ENCODE data around the gene EFEMP2.
"Not testable (repeated sequence)": the region's sequence is repeated elsewhere in the genome, so short reads cannot be mapped to it uniquely, and the experiment has no call there.

The EFEMP2 gene

GRCh38 chr11:65892661-65893317 lies 20.2 kb upstream of the EFEMP2 start:
- no peaks in the 10 kb centered on the region for H3K9me3 Mint-ChIP-seq
- DNase-seq, result no peak
- ATAC-seq, result no peak
- peak overlapping the region; percentile 34 to 90 for H3K27ac Mint-ChIP-seq
- H3K4me1 Mint-ChIP-seq, result peaks cover 73% of the 10 kb centered on the region
- no peaks in the 10 kb centered on the region for H3K27me3 Mint-ChIP-seq
- H3K4me3 Mint-ChIP-seq, result peak overlapping the region; percentile 89 to 98

- H3K27me3 Mint-ChIP-seq, H3K9me3 Mint-ChIP-seq: not testable (repeated sequence)
- Mint-ChIP-seq H3K4me3 (peak overlapping the region; percentile 89 to 98), H3K27ac (peak overlapping the region; percentile 64 to 68), H3K4me1 (peaks cover 72% of the 10 kb centered on the region)
- DNase-seq (peak; percentile 46 to 62), ATAC-seq (peak; percentile 22)
Observed at GRCh38 chr11:65892137-65892540, 19.5 kb upstream of the EFEMP2 start.

DNA sequence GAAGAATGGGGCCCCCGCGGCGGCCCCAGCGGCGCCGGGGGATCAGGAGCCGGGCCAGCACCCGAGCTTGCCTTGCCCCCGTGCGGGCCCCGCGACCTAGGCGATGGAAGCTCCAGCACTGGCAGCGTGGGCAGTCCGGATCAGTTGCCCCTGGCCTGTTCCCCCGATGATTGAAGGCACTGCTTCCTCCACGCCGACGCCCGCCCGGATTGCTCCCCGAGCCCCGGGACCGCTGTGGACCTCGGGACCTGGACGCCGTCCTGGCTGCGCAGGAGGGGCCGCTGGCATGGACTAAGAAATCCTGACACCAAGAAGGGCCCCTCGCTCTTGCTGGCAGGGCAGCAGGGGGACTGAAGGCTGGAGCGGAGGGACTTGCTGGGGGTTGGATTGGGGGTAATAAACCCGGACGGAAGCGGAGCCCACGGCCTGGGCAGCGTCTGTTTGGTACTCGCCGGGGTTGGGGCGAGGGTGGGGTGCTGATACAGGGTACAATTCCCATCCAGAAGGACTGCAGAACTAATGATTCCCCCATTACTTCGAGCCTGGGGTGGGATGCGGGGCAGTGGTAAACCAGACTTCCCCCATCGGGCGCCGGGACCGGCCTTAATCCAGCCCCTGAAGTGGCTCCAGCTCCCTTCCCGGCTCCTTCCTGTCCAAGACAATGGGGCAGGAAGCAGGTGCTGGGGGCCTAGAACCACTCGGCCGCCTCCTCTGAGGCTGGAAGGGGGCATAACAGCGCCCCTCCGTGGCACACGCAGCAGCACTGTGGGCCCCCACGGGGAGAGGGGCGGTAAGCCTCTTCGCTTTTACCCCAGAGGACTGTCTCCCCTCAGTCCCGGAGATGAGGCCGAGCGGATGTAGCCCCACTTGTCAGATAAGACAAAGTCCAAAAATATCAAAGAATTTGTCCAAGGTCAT lies 18.9 kb upstream of the EFEMP2 start:
- ATAC-seq, result peak; percentile 10
- Mint-ChIP-seq H3K27ac (peak overlapping the region; percentile 64 to 68), H3K4me3 (peak overlapping the region; percentile 89 to 98), H3K27me3 (no peaks in the 10 kb centered on the region), H3K4me1 (peaks cover 72% of the 10 kb centered on the region), H3K9me3 (no peaks in the 10 kb centered on the region)
- peak; percentile 36 to 61 for DNase-seq

- ATAC-seq, result peak; percentile 71
- Mint-ChIP-seq H3K4me3 (peak within 1 kb of the TSS; percentile 89 to 98), H3K9me3 (no peaks in the 10 kb centered on the region), H3K27me3 (no peaks in the 10 kb centered on the region), H3K4me1 (peaks cover 70% of the 10 kb centered on the region), H3K27ac (peak within 1 kb of the TSS; percentile 94 to 95)
- peak; percentile 98 for DNase-seq
Observed at GRCh38 chr11:65890324-65891218, 18.0 kb upstream of the EFEMP2 start, which contains the start of gene CCDC85B. CCDC85B (plus strand) TSS chr11:65890673; CDS start chr11:65890784, 111 bp downstream.

DNA sequence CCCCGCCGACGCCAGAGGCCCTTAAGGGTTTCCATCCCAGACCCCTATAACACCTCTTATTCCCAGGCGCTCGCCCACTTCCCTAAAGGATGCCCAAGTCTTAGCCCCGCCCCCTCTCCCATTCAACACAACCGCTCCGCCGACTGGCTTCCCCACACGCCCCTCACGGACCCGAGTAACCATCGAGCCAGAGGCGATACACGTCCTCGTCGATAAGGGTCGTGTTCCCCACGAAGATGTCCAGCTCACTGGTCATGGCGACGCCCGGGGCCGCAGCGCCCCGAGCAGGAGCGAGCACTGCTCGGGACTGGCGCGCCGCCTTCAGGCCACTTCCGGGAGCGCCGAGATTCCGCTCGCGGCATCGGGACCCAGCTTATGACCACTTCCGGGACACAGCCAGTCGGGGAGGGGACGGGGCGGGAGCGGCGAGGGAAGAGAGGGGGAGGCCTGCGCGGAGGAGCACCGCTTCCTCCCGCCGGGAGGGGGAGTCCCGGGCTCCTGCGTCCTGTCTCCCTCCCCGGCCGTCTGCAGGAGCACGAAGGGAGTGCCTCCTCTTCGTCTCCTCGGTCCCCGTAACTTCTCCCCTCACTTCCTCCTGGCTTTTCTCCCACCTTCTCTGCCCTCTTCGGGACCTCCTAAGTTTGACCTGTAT lies 15.7 kb upstream of the EFEMP2 start, which contains the start of gene FIBP:
Gene FIBP (minus strand): TSS at position 309 of the 652 bp plus-strand sequence. CDS start 53 bp downstream, at position 256.
- peaks cover 72% of the 10 kb centered on the region for H3K4me1 Mint-ChIP-seq
- ATAC-seq (peak; percentile 73), DNase-seq (peak; percentile 91 to 94)
- peak within 1 kb of the TSS; percentile 89 to 98 for H3K4me3 Mint-ChIP-seq
- peak within 1 kb of the TSS; percentile 94 to 99 for H3K27ac Mint-ChIP-seq
- H3K27me3 Mint-ChIP-seq, result no peaks in the 10 kb centered on the region
- H3K9me3 Mint-ChIP-seq, result no peaks in the 10 kb centered on the region

GRCh38 chr11:65887723-65888162 lies 15.1 kb upstream of the EFEMP2 start:
- Mint-ChIP-seq H3K4me1 (peaks cover 67% of the 10 kb centered on the region), H3K27ac (peak overlapping the region; percentile 93 to 99), H3K4me3 (peak overlapping the region; percentile 89 to 98), H3K27me3 (no peaks in the 10 kb centered on the region), H3K9me3 (no peaks in the 10 kb centered on the region)
- DNase-seq, result no peak
- ATAC-seq, result no peak

GRCh38 chr11:65886826-65887722 lies 14.5 kb upstream of the EFEMP2 start:
- H3K9me3 Mint-ChIP-seq, result no peaks in the 10 kb centered on the region
- H3K4me3 Mint-ChIP-seq, result peak overlapping the region; percentile 89 to 98
- peak overlapping the region; percentile 12 to 91 for H3K27ac Mint-ChIP-seq
- no peaks in the 10 kb centered on the region for H3K27me3 Mint-ChIP-seq
- peaks cover 67% of the 10 kb centered on the region for H3K4me1 Mint-ChIP-seq
- DNase-seq (no peak), ATAC-seq (no peak)

GRCh38 chr11:65885808-65886536 lies 13.4 kb upstream of the EFEMP2 start:
- ATAC-seq (no peak), DNase-seq (no peak)
- Mint-ChIP-seq H3K4me1 (peaks cover 77% of the 10 kb centered on the region), H3K27ac (no peak overlapping the region), H3K27me3 (no peaks in the 10 kb centered on the region), H3K4me3 (no peak overlapping the region), H3K9me3 (no peaks in the 10 kb centered on the region)

GRCh38 chr11:65885231-65885630 lies 12.6 kb upstream of the EFEMP2 start:
- H3K4me1 Mint-ChIP-seq, result peaks cover 82% of the 10 kb centered on the region
- H3K27me3 Mint-ChIP-seq, result no peaks in the 10 kb centered on the region
- ATAC-seq (no peak), DNase-seq (no peak)
- no peak overlapping the region for H3K4me3 Mint-ChIP-seq
- H3K9me3 Mint-ChIP-seq, result no peaks in the 10 kb centered on the region
- no peak overlapping the region for H3K27ac Mint-ChIP-seq

GRCh38 chr11:65884716-65885092 lies 12.1 kb upstream of the EFEMP2 start:
- DNase-seq, result peak; percentile 81 to 83
- no peaks in the 10 kb centered on the region for H3K9me3 Mint-ChIP-seq
- peak; percentile 46 for ATAC-seq
- peaks cover 82% of the 10 kb centered on the region for H3K4me1 Mint-ChIP-seq
- no peak overlapping the region for H3K27ac Mint-ChIP-seq
- H3K4me3 Mint-ChIP-seq, result no peak overlapping the region
- no peaks in the 10 kb centered on the region for H3K27me3 Mint-ChIP-seq

- ATAC-seq (no peak), DNase-seq (no peak)
- H3K9me3 Mint-ChIP-seq, result no peaks in the 10 kb centered on the region
- no peak overlapping the region for H3K27ac Mint-ChIP-seq
- H3K4me1 Mint-ChIP-seq, result peaks cover 82% of the 10 kb centered on the region
- H3K4me3 Mint-ChIP-seq, result no peak overlapping the region
- H3K27me3 Mint-ChIP-seq, result no peaks in the 10 kb centered on the region
Observed at GRCh38 chr11:65883786-65884715, 11.5 kb upstream of the EFEMP2 start.

- Mint-ChIP-seq H3K27ac (no peak overlapping the region), H3K4me3 (no peak overlapping the region), H3K4me1 (peaks cover 87% of the 10 kb centered on the region), H3K9me3 (no peaks in the 10 kb centered on the region), H3K27me3 (no peaks in the 10 kb centered on the region)
- DNase-seq (no peak), ATAC-seq (no peak)
Observed at GRCh38 chr11:65883058-65883761, 10.6 kb upstream of the EFEMP2 start.
